Measurements from ENCODE around the gene ASCL2.

ASCL2 gene

DNA sequence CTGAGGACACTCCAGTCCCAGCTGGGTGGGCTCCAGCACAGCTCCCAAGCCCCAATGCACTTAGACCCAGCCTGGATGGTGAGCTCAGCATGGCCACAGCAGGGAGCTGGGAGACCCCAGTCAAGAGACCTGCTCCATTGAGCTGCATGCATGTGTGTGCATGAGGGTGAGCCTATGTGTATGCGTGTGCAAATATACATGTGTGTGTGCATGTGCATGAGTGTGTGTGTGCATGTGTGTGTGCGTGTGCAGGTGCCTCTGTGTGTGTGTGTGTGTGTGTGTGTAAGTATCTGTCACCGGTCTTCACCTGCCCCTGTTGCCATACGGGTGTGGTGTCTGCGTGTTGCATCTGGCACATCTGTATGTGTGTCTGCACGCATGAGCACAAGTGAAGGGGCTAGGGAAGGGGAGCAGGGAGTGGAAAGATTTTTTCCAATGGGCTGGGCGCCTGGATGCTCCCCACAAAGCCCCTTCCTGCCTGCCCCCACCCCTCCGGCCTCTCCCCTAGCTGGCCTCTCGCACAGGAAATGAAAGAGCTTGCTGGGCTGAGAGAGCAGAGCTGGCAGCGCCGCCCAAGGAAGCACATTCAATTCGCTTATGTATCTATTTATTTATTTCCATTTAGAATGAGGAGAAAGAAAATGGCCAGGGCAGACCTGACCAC is 35.5 kb upstream of the ASCL2 start:
- H3K4me3 ChIP-seq (ENCODE audit: severe bottlenecking) = no peak overlapping the region
- TF ChIP-seq, protein P1, sequence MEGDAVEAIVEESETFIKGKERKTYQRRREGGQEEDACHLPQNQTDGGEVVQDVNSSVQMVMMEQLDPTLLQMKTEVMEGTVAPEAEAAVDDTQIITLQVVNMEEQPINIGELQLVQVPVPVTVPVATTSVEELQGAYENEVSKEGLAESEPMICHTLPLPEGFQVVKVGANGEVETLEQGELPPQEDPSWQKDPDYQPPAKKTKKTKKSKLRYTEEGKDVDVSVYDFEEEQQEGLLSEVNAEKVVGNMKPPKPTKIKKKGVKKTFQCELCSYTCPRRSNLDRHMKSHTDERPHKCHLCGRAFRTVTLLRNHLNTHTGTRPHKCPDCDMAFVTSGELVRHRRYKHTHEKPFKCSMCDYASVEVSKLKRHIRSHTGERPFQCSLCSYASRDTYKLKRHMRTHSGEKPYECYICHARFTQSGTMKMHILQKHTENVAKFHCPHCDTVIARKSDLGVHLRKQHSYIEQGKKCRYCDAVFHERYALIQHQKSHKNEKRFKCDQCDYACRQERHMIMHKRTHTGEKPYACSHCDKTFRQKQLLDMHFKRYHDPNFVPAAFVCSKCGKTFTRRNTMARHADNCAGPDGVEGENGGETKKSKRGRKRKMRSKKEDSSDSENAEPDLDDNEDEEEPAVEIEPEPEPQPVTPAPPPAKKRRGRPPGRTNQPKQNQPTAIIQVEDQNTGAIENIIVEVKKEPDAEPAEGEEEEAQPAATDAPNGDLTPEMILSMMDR (IDR thresholded peaks at IDR 0.05; ENCODE audit: poor library complexity, severe bottlenecking) = no peak
- H3K9me3 ChIP-seq (ENCODE audit: severe bottlenecking) = no peaks in the 10 kb centered on the region
- no peak for ATAC-seq (ENCODE audit: low read depth)
- no peaks in the 10 kb centered on the region for H3K36me3 ChIP-seq (ENCODE audit: low read depth)
- H3K27ac ChIP-seq (ENCODE audit: poor library complexity, severe bottlenecking) = no peak overlapping the region
- DNase-seq (ENCODE audit: low spot score) = peak; percentile 19
- H3K4me1 ChIP-seq (ENCODE audit: insufficient read depth, poor library complexity, severe bottlenecking) = no peaks in the 10 kb centered on the region
- no peaks in the 10 kb centered on the region for H3K27me3 ChIP-seq (ENCODE audit: insufficient read depth, poor library complexity, severe bottlenecking)

DNA sequence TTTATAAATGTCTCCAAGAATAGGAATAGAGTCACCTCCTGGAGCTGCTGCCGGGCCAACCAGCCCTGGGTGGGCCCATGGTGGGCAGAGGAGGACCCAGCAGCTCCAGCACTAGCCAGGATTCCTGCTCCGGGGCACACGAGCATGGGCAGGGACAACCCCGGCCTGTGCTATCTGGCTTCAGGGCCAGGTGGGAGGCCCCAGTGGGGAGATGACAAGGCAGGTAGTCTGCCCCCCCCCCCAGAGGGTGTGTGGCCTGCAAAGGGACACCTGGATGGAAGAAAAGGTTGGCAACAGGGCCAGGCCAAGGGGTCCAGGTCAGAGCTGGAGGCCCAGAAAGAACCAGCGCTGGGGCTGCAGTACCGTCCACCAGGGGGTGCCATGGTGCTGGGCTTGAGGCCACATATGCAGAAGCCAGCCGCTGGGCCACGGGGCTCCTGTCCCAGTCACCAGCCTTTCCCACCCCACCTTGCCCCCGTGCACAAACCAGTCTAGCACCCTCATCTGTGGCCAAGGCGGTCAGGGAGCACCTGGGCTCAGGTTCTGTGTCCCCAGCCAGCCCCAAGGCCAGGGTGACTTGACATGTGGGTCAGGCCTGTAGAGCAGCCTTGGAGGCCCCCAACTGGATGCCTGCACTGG is 34.9 kb upstream of the ASCL2 start:
- H3K4me1 ChIP-seq (ENCODE audit: insufficient read depth, poor library complexity, severe bottlenecking) = no peaks in the 10 kb centered on the region
- no peaks in the 10 kb centered on the region for H3K36me3 ChIP-seq (ENCODE audit: low read depth)
- H3K9me3 ChIP-seq (ENCODE audit: severe bottlenecking) = no peaks in the 10 kb centered on the region
- TF ChIP-seq, protein P1 (IDR thresholded peaks at IDR 0.05; ENCODE audit: poor library complexity, severe bottlenecking) = peak; percentile 82
- DNase-seq (ENCODE audit: low spot score) (peak; percentile 75), ATAC-seq (ENCODE audit: low read depth) (peak; percentile 67)
- H3K27ac ChIP-seq (ENCODE audit: poor library complexity, severe bottlenecking) = no peak overlapping the region
- no peaks in the 10 kb centered on the region for H3K27me3 ChIP-seq (ENCODE audit: insufficient read depth, poor library complexity, severe bottlenecking)
- no peak overlapping the region for H3K4me3 ChIP-seq (ENCODE audit: severe bottlenecking)

- H3K27me3 ChIP-seq (ENCODE audit: insufficient read depth, poor library complexity, severe bottlenecking) = no peaks in the 10 kb centered on the region
- H3K4me3 ChIP-seq (ENCODE audit: severe bottlenecking) = no peak overlapping the region
- H3K9me3 ChIP-seq (ENCODE audit: severe bottlenecking) = no peaks in the 10 kb centered on the region
- no peak overlapping the region for H3K27ac ChIP-seq (ENCODE audit: poor library complexity, severe bottlenecking)
- TF ChIP-seq, protein P1 (IDR thresholded peaks at IDR 0.05; ENCODE audit: poor library complexity, severe bottlenecking) = no peak
- ATAC-seq (ENCODE audit: low read depth) = no peak
- DNase-seq (ENCODE audit: low spot score) = no peak
- H3K4me1 ChIP-seq (ENCODE audit: insufficient read depth, poor library complexity, severe bottlenecking) = no peaks in the 10 kb centered on the region
- no peaks in the 10 kb centered on the region for H3K36me3 ChIP-seq (ENCODE audit: low read depth)
Observed at GRCh38 chr11:2304506-2305139, 34.2 kb upstream of the ASCL2 start.

DNA sequence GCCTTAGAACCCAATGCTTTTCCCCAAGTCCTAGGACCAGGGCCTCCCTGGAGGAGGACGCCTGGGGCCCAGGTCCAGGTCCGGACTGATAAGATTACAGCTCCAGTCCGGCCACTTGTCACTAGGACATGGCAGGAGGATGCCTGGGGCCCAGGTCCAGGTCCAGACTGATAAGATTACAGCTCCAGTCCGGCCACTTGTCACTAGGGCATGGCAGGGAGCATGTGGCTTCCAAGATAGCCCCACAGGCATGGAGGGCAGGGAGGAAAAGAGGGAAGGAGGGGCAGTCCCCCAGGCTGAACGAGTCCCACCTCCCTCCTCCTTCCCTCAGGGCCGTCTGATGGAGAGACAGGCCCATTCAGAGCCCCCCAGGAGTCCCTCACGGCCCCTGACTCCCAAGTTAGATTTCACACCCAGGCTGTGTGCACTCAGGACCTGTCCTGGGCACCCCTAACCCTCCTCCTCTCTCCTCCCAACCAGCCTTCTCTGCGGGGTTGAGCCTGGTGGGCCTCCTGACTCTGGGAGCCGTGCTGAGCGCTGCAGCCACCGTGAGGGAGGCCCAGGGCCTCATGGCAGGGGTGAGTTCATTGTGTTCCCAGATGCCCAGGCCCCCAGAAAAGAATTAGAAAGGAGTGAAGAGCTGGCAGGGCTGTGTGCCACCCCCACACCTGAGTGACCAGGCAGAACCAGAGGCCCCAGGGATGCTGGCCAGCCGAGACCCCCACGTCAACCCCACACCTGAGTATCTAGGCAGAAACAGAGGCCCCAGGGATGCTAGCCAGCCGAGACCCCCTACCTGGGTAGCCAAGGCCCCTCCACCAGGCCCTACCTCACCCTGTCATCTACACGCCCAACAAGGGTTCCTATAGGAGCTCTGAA is 33.5 kb upstream of the ASCL2 start:
- DNase-seq (ENCODE audit: low spot score) (no peak), ATAC-seq (ENCODE audit: low read depth) (no peak)
- Histone ChIP-seq H3K36me3 (ENCODE audit: low read depth) (no peaks in the 10 kb centered on the region), H3K9me3 (ENCODE audit: severe bottlenecking) (no peaks in the 10 kb centered on the region), H3K4me1 (ENCODE audit: insufficient read depth, poor library complexity, severe bottlenecking) (no peaks in the 10 kb centered on the region), H3K27me3 (ENCODE audit: insufficient read depth, poor library complexity, severe bottlenecking) (no peaks in the 10 kb centered on the region), H3K4me3 (ENCODE audit: severe bottlenecking) (no peak overlapping the region), H3K27ac (ENCODE audit: poor library complexity, severe bottlenecking) (no peak overlapping the region)
- TF ChIP-seq, protein P1 (IDR thresholded peaks at IDR 0.05; ENCODE audit: poor library complexity, severe bottlenecking) = no peak

Data from RWPE2 (cell line).